CD4-positive, alpha-beta T cell treated with Interleukin-17A for 1 hour (primary cell): ENCODE data around the gene FGD4.
A peak's percentile ranks its signal among the peaks of the same experiment; 100 is the strongest.

ENCODE experiments used
- DNase-seq: peaks from one replicate; pipeline ENCODE4 v3.0.0-alpha.2; 2020

The FGD4 gene

DNA sequence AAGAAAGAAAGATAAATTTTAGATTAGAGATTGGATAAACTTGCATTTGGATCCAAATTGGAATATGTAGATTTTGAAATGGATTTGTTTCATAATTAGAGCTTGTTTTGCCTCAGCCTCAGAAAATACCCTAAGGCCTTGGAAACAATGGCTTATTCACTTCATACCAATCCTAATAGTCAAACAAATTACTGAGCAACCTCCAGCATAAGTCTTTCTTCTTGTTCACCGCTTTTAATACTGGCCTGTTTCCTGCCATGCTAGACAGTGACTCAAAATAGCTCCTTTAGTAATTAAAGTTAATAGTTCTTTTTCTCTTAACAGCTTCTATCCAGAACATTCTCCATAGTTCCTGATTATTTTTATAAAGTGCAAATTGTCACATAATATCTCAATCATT is 168.9 kb downstream of the FGD4 start:
- no peak for DNase-seq

DNA sequence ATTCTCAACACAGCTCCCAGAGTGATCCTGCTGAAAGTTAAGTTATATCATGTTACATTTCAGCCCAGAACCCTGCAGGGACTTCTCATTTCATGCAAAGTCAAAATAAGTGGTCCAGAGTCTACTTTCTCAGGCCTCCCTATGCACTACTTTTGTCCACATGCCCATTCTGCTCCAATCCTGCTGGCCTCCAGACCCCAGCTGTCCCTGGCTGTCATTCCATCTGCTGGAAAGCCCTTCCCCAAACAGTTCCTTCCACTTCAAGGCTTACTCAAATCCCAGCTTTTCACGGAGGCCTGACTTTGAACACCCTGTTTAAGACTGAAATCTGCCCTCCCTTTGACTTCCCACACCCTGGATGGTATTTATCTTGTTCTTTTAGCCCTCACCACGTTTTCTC is 169.9 kb downstream of the FGD4 start:
- no peak for DNase-seq

DNA sequence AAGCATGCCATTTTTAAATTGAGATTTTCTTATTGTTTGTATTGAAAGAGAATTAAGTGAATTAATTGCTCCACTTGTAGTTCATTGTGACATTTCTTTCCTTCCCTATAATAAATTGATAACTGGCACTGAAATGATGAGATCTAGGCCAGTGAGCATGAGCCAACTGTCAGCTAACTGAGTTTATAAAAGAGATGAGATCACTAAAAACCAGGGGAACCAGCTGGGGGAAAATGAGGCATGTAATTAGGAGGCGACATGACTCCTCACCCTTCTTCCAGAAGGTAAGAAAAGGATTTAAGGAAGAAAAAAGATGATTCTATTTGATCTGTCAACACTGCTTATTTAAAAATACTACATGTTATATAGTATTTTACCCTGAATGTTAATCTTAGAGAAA is 175.2 kb downstream of the FGD4 start:
- no peak for DNase-seq

DNA sequence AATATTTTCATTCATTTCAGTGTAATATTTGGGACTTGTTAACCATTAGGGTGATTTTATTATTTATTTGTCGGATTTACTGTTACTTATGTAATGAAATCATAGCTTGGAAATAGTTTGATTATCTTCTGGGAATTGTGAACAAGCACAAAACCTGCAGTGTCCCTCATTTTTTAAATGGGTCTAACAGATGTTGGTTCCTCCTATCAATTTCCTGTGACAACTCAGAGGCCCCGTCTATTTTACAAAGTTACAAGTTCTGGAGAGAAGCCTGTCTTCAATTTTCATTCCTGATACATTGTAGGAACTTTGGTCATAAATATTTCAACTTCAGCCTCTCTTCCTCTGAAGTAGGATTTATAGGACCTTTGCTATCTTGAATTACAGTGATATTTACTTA is 178.0 kb downstream of the FGD4 start:
- no peak for DNase-seq

DNA sequence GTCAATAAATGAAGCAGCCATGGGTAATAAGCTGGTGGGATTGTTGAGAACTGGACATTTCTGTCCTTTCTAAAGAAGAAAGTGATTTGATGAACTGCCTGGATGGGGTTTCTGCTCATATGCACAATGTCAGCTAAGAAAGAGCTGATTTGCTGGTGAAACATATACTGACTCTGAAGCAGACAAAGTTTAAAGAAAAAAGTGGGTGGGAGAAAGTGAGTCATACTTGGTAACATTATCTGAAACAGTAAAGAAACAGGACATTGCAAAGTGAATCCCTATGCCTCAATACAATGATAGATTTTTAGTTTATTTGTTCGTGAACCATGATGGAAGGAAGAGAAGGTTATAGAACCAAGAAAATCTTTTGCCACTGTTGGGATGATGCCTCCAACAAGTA is 184.2 kb downstream of the FGD4 start:
- no peak for DNase-seq

DNA sequence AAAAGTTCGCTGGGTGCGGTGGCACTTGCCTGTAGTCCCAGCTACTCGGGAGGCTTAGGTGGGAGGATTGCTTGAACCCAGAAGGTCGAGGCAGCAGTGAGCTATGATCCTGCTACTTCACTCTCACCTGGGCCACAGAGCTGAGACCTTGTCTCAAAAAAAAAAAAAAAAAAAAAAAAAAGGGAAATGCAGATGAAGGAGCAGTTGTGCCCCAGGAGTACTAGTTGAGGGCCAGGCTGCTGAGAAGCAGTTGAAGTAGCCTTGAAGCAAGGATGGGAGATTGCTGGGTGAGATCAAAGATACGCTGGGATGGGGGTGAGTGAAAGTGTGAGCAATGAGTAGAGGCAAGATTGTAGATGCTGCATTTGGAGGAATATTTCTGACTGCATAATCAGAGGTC is 186.3 kb downstream of the FGD4 start:
- no peak for DNase-seq

DNA sequence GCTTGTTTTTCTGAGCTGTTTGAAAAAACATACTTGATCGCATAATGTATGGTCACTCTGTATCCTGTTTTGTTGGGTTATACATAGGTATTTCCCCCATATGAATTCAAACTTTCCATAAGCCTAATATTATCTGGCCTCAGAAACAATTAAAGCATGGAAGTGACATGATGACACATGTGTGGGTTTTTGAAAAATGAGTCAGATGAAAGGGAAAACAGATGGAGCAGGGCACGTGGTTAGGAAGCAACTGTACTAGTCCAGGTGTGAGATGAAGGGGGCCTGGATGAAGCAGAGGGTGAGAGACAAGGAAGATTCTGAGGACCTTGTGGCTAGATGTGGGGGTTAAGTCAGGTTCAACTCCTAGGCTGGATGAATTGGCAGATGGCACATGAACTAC is 187.0 kb downstream of the FGD4 start:
- no peak for DNase-seq

DNA sequence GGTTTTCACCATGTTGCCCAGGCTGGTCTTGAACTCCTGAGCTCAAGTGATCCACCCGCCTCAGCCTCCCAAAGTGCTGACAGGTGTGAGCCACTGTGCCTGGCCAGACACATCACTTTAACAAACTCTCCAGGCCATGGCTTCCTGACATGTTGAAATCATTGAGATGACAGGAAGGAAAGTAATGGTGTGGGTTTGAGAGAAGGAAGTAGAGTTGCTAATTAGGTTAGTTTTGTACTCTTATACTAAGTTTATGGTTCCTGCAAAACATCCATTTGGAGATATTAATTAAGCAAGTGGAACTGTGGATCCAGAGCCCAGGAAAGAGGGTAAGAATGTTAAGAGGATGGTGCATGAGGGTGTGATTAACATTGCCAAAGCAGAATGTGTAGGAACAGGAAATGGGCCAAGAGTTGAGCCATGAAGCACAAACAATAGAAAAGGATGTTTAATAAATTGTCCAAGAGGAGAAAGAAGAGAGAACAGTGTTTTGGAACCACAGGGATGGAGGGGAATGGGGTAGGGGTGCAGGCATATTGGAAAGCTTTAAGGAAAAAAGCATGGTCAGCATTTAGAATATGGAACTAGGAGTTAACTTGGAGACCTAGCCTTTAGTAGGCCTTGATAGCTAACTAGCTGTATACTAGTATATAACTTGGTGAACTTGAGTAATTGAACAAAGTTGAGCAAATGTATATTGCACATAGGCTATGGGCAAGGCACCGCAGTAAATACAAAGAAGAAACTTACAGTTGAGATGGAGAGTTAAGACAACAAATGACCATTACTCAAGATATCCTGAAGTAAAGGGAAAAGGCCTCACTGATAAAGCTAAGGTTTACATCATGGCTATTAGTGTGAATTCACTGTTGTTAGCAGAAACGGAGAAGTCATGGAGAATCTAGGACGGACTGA is 188.5 kb downstream of the FGD4 start:
- DNase-seq: no peak

DNA sequence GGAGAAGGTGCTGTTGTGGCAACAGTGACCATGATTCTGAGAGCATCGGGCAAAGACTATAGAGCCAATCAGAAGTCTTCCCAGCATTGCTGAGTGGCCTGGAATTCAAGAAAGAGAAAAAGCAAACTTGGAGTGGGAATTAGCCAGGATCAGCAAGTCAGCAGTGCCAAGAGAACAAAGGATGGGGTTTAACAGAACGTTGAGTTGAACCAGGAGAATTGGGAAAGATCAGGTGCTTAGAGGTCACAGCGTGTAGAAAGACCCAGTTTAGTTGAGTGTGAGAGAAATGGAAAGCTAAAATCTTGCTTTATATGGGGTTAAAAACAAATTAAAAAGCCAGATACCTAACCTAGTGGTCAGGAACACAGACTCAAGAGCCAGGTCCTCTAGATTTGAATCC is 189.2 kb downstream of the FGD4 start:
- DNase-seq: no peak

DNA sequence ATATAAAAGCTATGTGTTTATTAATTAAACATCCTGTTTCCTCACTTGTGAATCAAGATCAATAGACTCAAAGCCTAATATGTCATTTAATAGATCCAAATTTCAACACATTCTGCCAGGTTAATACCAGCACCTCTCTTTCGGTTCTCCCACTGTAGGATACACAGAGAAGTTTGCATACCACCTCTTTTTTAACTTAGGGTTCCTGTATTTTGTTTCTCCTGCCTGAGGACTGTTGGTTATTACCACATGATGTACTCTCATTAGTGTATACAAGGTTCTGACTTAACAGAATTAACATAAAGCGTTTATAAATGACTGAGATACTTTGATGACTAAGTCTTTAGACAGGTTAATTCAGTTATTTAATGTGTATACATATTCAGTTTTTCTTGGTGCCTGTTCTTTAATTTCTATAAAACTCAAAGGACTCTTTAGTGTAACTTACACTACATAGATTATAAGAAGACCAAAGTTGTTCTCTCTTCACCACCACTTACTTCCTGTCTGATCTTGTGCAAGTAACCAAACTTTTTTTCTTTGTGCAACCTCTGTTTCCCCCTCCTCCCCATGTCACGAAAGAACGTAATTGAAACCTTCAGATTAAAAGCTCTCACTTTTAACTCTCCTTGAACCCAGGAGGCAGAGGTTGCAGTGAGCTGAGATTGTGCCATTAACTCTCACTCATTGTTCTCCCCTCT is 190.0 kb downstream of the FGD4 start:
- DNase-seq: peak; percentile 2

DNA sequence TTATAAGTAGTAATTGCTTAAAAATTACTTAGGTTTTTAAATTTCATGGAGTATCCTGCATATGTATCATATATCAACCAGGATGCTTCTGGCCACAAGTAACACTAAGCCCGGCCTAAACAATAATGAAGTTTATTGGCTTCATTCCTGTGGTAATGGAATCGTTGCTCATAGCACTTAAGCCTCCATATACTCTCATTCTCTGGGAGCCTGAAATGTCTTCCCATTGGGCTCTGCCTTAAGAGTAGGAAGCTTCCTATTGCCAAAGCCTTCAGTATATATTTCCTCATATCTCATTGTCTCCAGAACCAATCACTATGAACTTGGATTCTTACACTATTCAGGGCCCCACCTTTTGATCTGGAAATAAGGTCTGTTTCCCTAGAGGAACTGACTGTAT is 195.9 kb downstream of the FGD4 start:
- DNase-seq: no peak

DNA sequence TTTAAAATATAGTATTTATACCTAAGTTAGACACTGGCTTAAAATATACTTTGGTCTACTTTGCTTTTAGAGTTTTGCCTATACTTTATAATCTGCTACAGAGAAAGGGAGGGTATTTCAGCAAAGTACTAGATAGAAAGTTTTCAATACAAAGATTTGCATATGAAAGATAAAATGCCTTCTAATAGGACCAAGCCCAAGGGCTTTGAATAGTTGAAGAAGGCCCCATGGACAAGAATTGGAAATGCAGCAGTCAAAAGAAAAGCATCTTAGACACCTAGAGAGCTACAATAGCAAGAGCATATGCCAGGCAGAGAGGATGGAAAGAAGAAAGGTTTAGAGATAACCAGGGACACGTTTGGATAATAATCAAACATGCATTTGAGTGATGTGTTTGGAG is 196.7 kb downstream of the FGD4 start:
- DNase-seq: no peak

DNA sequence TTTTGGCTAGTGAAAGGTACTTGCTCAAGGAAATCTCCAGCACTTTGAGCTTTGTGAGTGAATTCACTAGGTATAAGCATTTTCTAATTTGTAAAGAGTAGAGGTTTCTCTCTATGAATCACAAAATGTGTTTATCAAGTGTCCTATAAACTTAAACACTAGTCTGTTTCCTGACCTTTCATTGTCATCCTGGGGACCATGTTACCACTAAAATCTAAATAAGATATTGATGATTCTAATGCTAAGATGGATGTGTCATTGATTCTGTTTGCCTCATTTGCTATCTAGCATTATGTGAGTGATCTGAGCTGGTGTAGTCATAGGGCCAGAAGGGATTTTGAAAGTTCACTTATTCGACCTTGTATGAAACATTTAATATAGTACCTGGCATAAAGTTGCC is 199.3 kb downstream of the FGD4 start:
- DNase-seq: no peak

DNA sequence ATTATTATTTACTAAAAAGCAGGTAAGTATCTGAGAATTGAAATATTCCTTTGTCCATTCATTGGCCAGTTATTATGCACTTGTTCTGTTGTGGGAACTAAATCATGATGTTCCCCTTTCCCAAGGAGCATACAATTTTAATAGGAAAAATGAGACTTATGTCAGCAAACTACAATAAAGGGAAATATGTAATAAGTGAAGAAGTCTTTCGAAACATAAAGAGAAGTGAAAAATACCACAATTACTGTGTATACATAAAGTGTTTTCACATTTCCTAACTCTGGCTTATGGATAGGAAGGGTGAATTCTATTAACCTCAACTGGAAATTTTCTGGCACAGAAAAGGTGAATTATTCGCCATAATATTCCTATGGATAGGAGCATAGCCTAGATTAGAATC is 201.3 kb downstream of the FGD4 start:
- no peak for DNase-seq

DNA sequence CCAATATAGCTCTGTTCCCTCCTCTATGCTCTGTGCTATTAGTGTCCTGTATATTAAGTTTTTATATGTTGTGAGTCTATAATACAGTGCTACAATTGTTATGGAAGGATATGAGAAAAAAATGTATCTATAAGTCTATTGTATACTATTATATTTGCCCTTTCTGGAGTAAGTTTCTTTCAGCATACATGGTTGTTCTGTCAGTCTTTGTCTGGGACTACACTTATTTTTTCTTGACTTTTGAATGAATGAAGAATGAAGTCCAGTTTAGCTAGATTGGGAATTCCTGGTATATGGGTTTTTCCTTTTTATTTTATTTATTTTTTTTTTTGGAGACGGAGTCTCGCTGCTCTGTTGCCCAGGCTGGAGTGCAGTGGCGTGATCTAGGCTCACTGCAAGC is 203.7 kb downstream of the FGD4 start:
- DNase-seq: no peak

DNA sequence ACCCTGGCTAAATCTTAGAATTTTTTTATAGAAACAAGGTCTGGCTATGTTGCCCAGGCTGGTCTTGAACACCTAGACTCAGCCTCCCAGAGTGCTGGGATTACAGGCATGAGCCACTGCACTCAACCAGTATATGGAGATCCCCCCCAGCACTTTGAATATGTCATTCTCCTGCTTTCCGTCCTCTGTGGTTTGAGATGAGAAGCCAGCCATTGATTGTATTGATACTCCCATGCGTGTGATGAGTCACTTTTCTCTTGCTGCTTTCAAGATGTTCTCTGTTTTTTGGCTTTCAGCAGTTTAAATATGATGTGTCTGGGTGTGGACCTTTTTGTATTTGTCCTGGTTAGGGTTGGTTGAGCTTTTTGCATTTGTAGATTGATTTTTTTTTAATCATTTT is 204.5 kb downstream of the FGD4 start:
- DNase-seq: no peak

DNA sequence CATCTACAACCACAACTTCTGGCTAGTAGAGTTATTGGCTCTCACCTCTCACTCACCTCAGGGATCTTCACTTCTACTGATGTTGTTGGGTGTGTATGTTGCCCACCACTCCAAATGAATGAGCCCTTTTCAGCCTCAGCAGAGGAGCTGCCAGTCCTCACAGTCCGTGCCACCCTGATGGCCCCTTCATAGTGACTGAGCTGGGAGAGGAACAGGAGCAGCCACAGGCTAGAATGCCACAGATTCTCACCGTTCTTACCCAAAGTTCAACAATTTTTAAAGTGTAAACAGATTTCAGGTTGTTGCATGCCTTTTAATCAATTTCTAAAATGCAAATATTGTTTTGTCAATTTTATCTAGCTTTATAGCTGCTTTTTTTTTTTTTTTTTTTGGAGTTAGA is 205.2 kb downstream of the FGD4 start:
- no peak for DNase-seq

DNA sequence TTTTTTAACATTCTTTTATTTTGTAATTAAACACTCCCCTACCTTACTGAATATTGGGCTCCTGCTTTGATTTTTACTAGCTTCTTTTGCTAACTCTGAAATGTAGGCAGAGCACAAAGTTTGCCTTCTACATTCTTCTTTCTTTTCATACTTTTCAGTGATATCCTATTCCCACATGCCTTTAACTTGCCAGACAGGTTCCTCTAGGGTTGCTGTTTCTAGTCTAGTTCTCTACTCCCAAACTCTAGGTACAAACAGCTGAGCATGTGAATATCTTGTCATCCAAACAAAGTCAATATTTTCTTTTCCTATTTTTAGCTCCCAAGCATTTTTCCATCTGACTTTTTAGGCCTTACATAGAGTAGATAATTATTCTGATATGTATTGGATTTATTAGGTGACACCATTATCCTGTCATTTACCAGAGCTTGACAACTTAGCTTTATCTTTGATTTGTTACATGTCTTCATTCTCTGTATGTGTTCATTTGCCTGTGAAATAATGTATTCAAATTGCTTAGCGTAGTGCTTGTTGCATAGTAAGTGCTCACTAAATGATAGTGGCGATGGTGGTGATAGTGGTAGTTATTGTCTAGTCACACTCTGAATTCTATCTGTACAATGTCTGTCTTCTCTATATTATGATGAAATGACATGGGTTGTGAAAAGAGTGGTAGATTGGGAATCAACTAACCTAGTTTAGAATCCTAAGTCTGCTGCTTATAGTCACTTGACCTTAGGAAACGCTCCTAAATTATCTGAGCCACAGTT is 206.2 kb downstream of the FGD4 start:
- DNase-seq: no peak

DNA sequence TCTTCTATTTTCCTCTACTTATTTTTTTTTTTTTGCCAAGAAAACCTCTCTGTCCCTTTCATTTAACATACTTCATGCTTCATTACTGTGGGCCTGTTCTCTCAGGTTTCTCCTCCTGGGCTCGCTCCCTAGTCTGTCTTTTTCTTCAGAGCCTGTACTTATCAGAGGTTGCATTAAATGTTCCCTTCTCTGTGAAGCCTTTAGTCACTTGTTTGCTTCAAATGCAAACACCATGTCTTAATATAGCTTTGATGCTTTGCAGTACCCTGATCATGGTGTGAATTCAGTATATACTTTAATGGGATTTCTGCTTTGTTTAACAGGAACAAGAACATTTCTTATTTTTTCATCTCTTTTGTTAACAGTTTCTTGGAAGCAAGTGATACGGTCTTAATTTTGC is 207.1 kb downstream of the FGD4 start:
- no peak for DNase-seq

DNA sequence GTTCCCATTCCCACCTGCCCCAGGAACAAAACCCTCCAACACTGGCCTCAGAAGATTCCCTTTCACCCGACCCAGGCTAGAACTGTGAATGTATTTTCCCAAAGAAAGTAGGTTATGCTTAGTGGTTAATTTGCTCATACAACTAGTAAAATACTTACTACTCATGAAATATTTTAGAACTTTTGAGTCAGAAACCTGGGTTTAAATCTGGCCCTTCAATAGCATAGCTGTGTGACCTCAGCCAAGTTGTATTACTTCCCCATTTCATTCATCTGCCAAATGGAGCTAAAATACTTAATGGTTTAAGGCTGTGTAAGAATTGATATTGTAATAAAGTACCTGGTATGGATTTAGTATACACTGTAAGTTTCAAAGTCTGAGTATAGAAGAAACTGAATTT is 210.6 kb downstream of the FGD4 start:
- DNase-seq: no peak

DNA sequence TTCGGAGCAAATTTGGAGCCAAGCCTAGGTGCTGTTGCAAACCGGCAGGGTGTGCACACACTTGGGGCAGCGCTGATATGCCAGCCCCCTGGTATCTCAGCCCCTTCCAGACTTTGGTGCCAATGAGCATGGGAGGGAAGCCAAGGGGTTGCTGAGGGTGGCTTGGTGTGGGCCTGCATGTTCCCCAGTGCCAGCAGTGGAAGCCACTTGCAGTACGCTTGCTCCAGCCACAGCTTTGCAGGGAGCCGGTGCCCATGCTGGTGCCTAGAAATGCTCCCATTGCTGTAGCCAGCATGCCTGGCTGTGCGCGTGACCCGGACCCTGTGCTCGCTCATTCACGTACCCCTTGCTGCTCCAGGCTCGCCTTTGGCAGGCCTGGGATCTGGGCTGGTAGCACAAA is 212.6 kb downstream of the FGD4 start:
- DNase-seq: no peak

DNA sequence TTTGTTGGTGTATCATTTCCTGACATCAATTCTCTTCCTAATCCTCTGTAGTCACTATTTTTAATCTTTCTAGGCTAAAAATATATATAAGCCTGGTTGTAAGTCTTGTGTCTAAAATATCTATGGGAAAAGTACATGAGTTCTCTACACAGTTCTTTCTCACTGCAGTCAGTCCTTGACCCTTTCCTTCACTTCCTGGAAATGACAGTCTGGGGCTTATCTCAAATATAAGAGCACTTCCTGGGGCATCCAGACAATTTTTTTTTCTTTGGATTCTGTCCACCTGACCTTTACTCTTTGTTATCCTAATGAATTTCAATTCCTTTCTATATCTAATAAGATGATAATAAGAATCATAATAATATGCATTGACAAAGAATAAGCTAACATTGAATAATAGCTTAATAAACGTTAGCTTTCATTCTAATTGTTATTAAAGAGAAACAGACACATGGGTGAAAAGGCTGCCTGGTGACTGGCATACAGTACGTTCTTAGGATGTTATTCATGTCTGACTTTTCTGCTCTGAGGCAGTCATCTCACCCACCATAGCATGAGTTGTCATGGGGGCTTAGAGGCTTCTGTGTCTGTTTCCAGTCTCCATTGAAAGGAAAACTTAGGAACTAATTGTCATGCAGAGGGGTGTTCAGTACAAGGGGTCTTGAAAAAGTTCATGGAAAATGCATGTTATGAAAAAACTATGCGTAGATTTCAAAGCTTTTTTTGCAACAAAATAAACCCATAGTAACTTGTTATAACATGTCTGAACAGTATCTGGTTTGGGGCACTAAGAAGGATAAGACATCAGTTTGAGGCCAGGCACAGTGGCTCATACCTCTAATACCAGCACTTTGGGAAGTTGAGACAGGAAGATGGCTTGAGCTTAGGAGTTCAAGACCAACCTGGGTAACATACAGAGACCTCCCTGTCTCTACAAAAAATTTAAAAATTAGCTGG is 213.6 kb downstream of the FGD4 start:
- DNase-seq: no peak

DNA sequence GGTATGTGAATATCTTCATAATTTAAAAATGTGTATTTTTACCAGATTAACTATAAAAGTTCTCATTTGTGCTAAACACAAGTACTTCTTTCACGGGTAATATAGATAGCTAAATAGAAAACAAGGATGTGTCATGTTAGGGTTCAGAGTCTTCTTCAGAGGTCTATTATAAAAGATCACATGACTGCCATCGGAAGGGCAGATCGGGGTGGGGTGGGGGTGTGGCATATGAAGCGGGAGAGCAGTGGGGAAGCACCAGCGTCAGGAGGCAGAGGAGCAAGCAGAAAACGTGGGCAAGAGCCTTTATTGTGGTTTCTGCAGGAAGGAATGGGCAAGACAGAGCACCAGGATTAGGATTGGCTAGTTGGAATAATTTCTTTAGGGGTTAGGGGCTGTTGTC is 216.1 kb downstream of the FGD4 start:
- no peak for DNase-seq
